Prostate gland (tissue), 2 donors: Measurements from ENCODE around the gene OGFRL1. TPM values are rescaled to one million over a fixed set of nuclear protein-coding genes. Genes with fewer than 3 reads are reported as not detected.
"Not testable (repeated sequence)": the region's sequence is repeated elsewhere in the genome, so short reads cannot be mapped to it uniquely, and the experiment has no call there.

Source experiments
- DNase-seq: peaks from one replicate; pipeline ENCODE4 v3.0.0-alpha.2; 2019; ENCODE audit warnings: low spot score
- H3K27ac ChIP-seq, 2 donors: fragments of 200-600 bp; sonication (generic); 2 replicates each; pipeline ENCODE4 v1.5.1; 2017 to 2019
- H3K27me3 ChIP-seq: fragments of 200-600 bp; sonication (generic); replicated peaks from 2 replicates; pipeline ENCODE4 v1.5.1; 2019; ENCODE audit not compliant: insufficient read depth
- H3K36me3 ChIP-seq, 2 donors: fragments of 200-600 bp; sonication (generic); 1 replicate in 1 of 2; 2 replicates in 1 of 2; pipeline versions ENCODE4 v1.5.1 to v1.8.1; 2017 to 2019
- H3K4me1 ChIP-seq: fragments of 200-600 bp; sonication (generic); replicated peaks from 2 replicates; pipeline ENCODE4 v1.5.1; 2019
- H3K4me3 ChIP-seq, 2 donors: fragments of 200-600 bp; sonication (generic); 2 replicates each; pipeline ENCODE4 v1.5.1; 2017 to 2019
- H3K9me3 ChIP-seq: fragments of 200-600 bp; sonication (generic); 2 replicates; pipeline ENCODE4 v1.5.1; 2017
- POLR2A ChIP-seq: fragments of 450-650 bp; IDR thresholded peaks from one replicate; pipeline ENCODE4 v1.6.1; 2016; ENCODE audit warnings: antibody characterized with exemption, mild to moderate bottlenecking
- POLR2AphosphoS5 ChIP-seq: sonication (generic); formaldehyde crosslinking; IDR thresholded peaks from one replicate; pipeline ENCODE4 v1.6.1; 2017; ENCODE audit warnings: antibody characterized with exemption
- WGBS: methylation state at CpG from one replicate; pipeline ENCODE4 v1.1.5; 2018; 5-methylcytosine and 5-hydroxymethylcytosine counted together
- intact Hi-C: fragments of 100-400 bp; cut with DNase I; formaldehyde crosslinking; loops from one replicate; pipeline ENCODE4 v1.14.2; 2022
- total RNA-seq, 2 donors: library from RNA; depleted of rRNA; stranded (reverse); fragments of >200 nt; gene quantifications; one replicate each; pipeline ENCODE4 v1.1.0, GENCODE V29; 2016
- TF ChIP-seq, protein P1 (sequence below), 4 experiments: fragments of 200-600 bp in 2 of 4; fragments of 450-650 bp in 2 of 4; sonication (generic) in 2 of 4; IDR thresholded peaks; 1 replicate in 3 of 4; 2 replicates in 1 of 4; pipeline ENCODE4 v1.5.1; 2016 to 2019; ENCODE audit warnings: antibody characterized with exemption in 4 of 4, mild to moderate bottlenecking in 2 of 4, moderate library complexity in 2 of 4

Gene OGFRL1
- total RNA-seq, 2 donors from 2014 or later = 18.4 to 20.4 TPM

GRCh38 chr6:71254323-71254722, 34.3 kb upstream of the OGFRL1 start:
- Histone ChIP-seq H3K4me1 (no peaks in the 10 kb centered on the region), H3K27ac (no peak overlapping the region), H3K27me3 (no peaks in the 10 kb centered on the region), H3K4me3 (no peak overlapping the region), H3K9me3 (no peaks in the 10 kb centered on the region), H3K36me3 (no peaks in the 10 kb centered on the region)
- DNase-seq = no peak
- TF ChIP-seq POLR2A = no peak
- no peak for TF ChIP-seq POLR2AphosphoS5
- TF ChIP-seq, protein P1, sequence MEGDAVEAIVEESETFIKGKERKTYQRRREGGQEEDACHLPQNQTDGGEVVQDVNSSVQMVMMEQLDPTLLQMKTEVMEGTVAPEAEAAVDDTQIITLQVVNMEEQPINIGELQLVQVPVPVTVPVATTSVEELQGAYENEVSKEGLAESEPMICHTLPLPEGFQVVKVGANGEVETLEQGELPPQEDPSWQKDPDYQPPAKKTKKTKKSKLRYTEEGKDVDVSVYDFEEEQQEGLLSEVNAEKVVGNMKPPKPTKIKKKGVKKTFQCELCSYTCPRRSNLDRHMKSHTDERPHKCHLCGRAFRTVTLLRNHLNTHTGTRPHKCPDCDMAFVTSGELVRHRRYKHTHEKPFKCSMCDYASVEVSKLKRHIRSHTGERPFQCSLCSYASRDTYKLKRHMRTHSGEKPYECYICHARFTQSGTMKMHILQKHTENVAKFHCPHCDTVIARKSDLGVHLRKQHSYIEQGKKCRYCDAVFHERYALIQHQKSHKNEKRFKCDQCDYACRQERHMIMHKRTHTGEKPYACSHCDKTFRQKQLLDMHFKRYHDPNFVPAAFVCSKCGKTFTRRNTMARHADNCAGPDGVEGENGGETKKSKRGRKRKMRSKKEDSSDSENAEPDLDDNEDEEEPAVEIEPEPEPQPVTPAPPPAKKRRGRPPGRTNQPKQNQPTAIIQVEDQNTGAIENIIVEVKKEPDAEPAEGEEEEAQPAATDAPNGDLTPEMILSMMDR (IDR thresholded peaks at IDR 0.05) = no peak
- WGBS = 27% methylated on average over 3 of the region's 3 CpGs
- intact Hi-C loops = no loop called here

GRCh38 chr6:71258078-71258866, 30.3 kb upstream of the OGFRL1 start:
- Histone ChIP-seq H3K4me1 (no peaks in the 10 kb centered on the region), H3K36me3 (no peaks in the 10 kb centered on the region), H3K4me3 (no peak overlapping the region), H3K9me3 (no peaks in the 10 kb centered on the region), H3K27me3 (no peaks in the 10 kb centered on the region), H3K27ac (no peak overlapping the region)
- intact Hi-C loops = no loop called here
- no peak for DNase-seq
- TF ChIP-seq, protein P1 (IDR thresholded peaks at IDR 0.05) = no peak
- TF ChIP-seq POLR2AphosphoS5 = no peak
- no peak for TF ChIP-seq POLR2A
- 81% methylated on average over 7 of the region's 7 CpGs for WGBS

DNA sequence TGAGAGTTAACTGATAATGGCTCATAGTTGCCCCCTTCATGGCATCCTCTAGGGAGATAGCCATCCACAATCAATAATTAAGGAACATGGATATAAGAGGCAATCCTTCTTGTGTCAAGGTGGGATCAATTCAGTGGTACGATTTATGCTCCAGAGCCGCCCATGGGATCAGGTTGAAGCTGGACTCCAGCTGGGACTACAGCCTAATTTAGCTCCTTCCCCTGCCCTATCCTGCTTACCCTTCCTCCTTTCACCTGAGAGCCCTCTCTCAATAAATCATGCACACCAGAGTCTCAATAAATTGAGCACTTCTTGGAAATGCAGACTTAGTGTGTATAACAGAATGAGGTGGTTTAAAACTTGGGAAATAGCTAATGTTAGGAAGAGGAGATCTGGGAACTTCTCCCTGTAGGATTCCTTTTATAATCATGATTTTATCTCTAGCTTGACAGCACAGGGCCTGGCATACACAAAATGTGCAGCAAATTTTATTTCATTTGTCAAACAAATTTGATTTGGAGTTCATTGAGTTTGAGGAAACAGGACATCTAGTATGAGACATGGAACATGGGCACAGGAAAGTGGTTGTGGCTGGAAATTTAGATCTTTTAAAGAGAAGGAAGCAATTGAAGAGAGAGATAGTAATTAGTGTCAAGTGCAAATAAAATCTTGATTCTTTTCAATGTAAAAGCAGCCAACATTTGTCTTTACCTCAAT, 28.6 kb upstream of the OGFRL1 start:
- no peak for TF ChIP-seq POLR2AphosphoS5
- WGBS = 85% methylated on average over 2 of the region's 2 CpGs
- no peaks in the 10 kb centered on the region for H3K36me3 ChIP-seq

DNA sequence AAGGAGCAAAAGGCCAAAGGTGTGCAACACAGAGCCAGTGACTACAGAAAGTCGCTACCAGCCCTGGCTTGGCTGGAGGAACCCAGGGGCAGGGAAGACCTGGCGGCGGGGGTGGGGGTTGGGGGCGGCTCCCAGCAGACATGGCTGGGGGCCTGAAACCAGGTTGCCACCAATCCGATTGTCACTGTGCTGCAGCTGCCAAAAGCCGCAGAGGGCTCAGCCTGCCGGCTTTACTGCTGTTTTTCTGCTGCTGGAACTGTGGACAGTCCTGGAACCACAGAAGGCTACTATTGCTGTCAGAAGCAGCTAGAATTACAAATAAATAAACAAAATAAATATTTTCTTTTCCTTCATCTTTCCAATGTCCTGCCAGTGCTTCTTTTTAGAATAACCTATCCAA, 25.7 kb upstream of the OGFRL1 start:
- Histone ChIP-seq H3K4me3 (no peak overlapping the region), H3K27me3 (no peaks in the 10 kb centered on the region), H3K27ac (no peak overlapping the region), H3K4me1 (no peaks in the 10 kb centered on the region), H3K9me3 (no peaks in the 10 kb centered on the region), H3K36me3 (no peaks in the 10 kb centered on the region)
- no peak for TF ChIP-seq POLR2A
- no peak for TF ChIP-seq POLR2AphosphoS5
- TF ChIP-seq, protein P1 (IDR thresholded peaks at IDR 0.05) = no peak
- 76% methylated on average over 7 of the region's 7 CpGs for WGBS
- intact Hi-C loops = no loop called here
- DNase-seq = no peak

More for the DNA sequence above, 28.6 kb upstream of the OGFRL1 start:
- no peak overlapping the region for H3K4me3 ChIP-seq
- DNase-seq = no peak
- H3K4me1 ChIP-seq = no peaks in the 10 kb centered on the region
- H3K27me3 ChIP-seq = no peaks in the 10 kb centered on the region
- H3K9me3 ChIP-seq = no peaks in the 10 kb centered on the region
- intact Hi-C loops = no loop called here
- no peak overlapping the region for H3K27ac ChIP-seq

GRCh38 chr6:71266392-71266791, 22.2 kb upstream of the OGFRL1 start:
- H3K27me3 ChIP-seq, intact Hi-C loops, H3K4me1 ChIP-seq, H3K4me3 ChIP-seq, H3K36me3 ChIP-seq, H3K27ac ChIP-seq, DNase-seq, H3K9me3 ChIP-seq: not testable (repeated sequence)
- 89% methylated on average over 13 of the region's 24 CpGs for WGBS
